ENCODE measurements around the gene MCM10. TPM values are rescaled to one million over a fixed set of nuclear protein-coding genes. Genes with fewer than 3 reads are reported as not detected.
"Not testable (repeated sequence)": the region's sequence is repeated elsewhere in the genome, so short reads cannot be mapped to it uniquely, and the experiment has no call there.

The MCM10 gene
- total and polyA plus RNA-seq, 4 donors: 4.4 to 5.4 (median 5.3) TPM

- no peaks in the 10 kb centered on the region for H3K9me3 ChIP-seq (ENCODE audit: control insufficient read depth, insufficient read depth, low read length)
- no peak overlapping the region for H3K27ac ChIP-seq (ENCODE audit: low read depth, low read length)
- H3K4me1 ChIP-seq (ENCODE audit: control insufficient read depth, insufficient read depth, low read length): no peaks in the 10 kb centered on the region
- no peaks in the 10 kb centered on the region for H3K27me3 ChIP-seq (ENCODE audit: control insufficient read depth, insufficient read depth, low read length)
- DNase-seq (ENCODE audit: low read depth in 4 of 6, low spot score in 6 of 6): no peak
- no peak overlapping the region for H3K4me3 ChIP-seq (ENCODE audit: low read depth, low read length)
- no peaks in the 10 kb centered on the region for H3K36me3 ChIP-seq (ENCODE audit: control insufficient read depth, insufficient read depth, low read length)
- WGBS (ENCODE audit: insufficient coverage): 50% methylated on average over 1 of the region's 8 CpGs
Measured at GRCh38 chr10:13225601-13226000, 64.2 kb downstream of the MCM10 start.

DNA sequence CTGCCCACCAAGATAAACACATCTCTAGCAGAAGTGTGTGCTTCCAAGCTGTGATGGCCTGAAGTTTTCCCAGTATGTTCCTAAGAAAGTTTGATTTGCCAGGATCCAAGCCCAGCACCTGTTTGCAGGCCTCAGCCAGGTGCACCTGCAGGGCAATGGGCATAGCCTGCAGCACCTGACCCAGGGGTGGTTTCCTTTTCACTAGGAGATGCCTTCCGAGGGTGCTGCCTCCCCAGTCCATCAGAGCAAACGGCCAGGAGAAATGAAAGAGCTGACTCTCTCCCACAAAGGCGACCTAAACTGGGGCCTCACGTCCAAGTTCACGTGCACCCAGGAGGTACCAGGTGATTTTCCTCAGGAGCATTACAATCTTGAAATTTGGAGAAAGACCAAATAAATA is 65.7 kb downstream of the MCM10 start:
- H3K27me3 ChIP-seq (ENCODE audit: control insufficient read depth, insufficient read depth, low read length): no peaks in the 10 kb centered on the region
- DNase-seq (ENCODE audit: low read depth in 4 of 6, low spot score in 6 of 6): no peak
- no peaks in the 10 kb centered on the region for H3K36me3 ChIP-seq (ENCODE audit: control insufficient read depth, insufficient read depth, low read length)
- no peaks in the 10 kb centered on the region for H3K4me1 ChIP-seq (ENCODE audit: control insufficient read depth, insufficient read depth, low read length)
- 90% methylated on average over 5 of the region's 5 CpGs for WGBS (ENCODE audit: insufficient coverage)
- no peak overlapping the region for H3K4me3 ChIP-seq (ENCODE audit: low read depth, low read length)
- H3K27ac ChIP-seq (ENCODE audit: low read depth, low read length): no peak overlapping the region
- no peaks in the 10 kb centered on the region for H3K9me3 ChIP-seq (ENCODE audit: control insufficient read depth, insufficient read depth, low read length)

GRCh38 chr10:13231190-13231589 is 69.8 kb downstream of the MCM10 start:
- 80% methylated on average over 8 of the region's 9 CpGs for WGBS (ENCODE audit: insufficient coverage)

DNA sequence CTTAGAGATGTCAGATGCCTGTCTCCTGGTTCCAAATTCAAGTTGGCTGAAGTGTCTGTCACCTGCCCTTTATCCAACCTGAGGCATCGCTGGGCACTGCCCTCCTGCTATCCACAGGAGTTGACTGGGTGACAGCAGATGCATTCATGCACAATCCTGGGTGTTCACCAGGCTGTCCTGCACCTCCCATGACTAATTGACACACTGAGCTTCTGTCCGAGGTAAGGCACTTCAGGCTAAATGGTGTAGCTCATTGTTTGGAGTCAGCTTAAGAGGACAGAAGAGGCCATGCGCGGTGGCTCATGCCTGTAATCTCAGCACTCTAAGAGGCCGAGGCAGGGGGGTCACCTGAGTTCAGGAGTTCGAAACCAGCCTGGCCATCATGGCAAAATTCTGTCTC is 70.5 kb downstream of the MCM10 start:
- Histone ChIP-seq H3K9me3 (ENCODE audit: control insufficient read depth, insufficient read depth, low read length) (no peaks in the 10 kb centered on the region), H3K27me3 (ENCODE audit: control insufficient read depth, insufficient read depth, low read length) (no peaks in the 10 kb centered on the region), H3K4me1 (ENCODE audit: control insufficient read depth, insufficient read depth, low read length) (peaks cover 11% of the 10 kb centered on the region), H3K4me3 (ENCODE audit: low read depth, low read length) (no peak overlapping the region), H3K36me3 (ENCODE audit: control insufficient read depth, insufficient read depth, low read length) (no peaks in the 10 kb centered on the region), H3K27ac (ENCODE audit: low read depth, low read length) (no peak overlapping the region)
- WGBS (ENCODE audit: insufficient coverage): 64% methylated on average over 5 of the region's 6 CpGs
- DNase-seq (ENCODE audit: low read depth in 4 of 6, low spot score in 6 of 6): no peak

More at GRCh38 chr10:13231190-13231589, 69.8 kb downstream of the MCM10 start:
- DNase-seq (ENCODE audit: low read depth in 4 of 6, low spot score in 6 of 6): no peak
- Histone ChIP-seq H3K27me3 (ENCODE audit: control insufficient read depth, insufficient read depth, low read length) (no peaks in the 10 kb centered on the region), H3K36me3 (ENCODE audit: control insufficient read depth, insufficient read depth, low read length) (no peaks in the 10 kb centered on the region), H3K9me3 (ENCODE audit: control insufficient read depth, insufficient read depth, low read length) (no peaks in the 10 kb centered on the region), H3K4me3 (ENCODE audit: low read depth, low read length) (no peak overlapping the region), H3K27ac (ENCODE audit: low read depth, low read length) (no peak overlapping the region), H3K4me1 (ENCODE audit: control insufficient read depth, insufficient read depth, low read length) (peaks cover 11% of the 10 kb centered on the region)

GRCh38 chr10:13233358-13233757 is 72.0 kb downstream of the MCM10 start:
- H3K27ac ChIP-seq (ENCODE audit: low read depth, low read length): no peak overlapping the region
- DNase-seq (ENCODE audit: low read depth in 4 of 6, low spot score in 6 of 6): no peak
- WGBS (ENCODE audit: insufficient coverage): 41% methylated on average over 9 of the region's 14 CpGs

GRCh38 chr10:13234172-13234571 is 72.8 kb downstream of the MCM10 start, which contains the start of gene UCMA:
UCMA (minus strand) TSS chr10:13234374; CDS start chr10:13234258, 116 bp downstream.
- 77% methylated on average over 9 of the region's 10 CpGs for WGBS (ENCODE audit: insufficient coverage)
- no peak for DNase-seq (ENCODE audit: low read depth in 4 of 6, low spot score in 6 of 6)

More at GRCh38 chr10:13233358-13233757, 72.0 kb downstream of the MCM10 start:
- H3K27me3 ChIP-seq (ENCODE audit: control insufficient read depth, insufficient read depth, low read length): no peaks in the 10 kb centered on the region
- peaks cover 11% of the 10 kb centered on the region for H3K4me1 ChIP-seq (ENCODE audit: control insufficient read depth, insufficient read depth, low read length)
- H3K36me3 ChIP-seq (ENCODE audit: control insufficient read depth, insufficient read depth, low read length): no peaks in the 10 kb centered on the region
- no peak overlapping the region for H3K4me3 ChIP-seq (ENCODE audit: low read depth, low read length)
- H3K9me3 ChIP-seq (ENCODE audit: control insufficient read depth, insufficient read depth, low read length): no peaks in the 10 kb centered on the region

GRCh38 chr10:13234736-13235135 is 73.4 kb downstream of the MCM10 start:
- not testable (repeated sequence) for H3K4me3 ChIP-seq (ENCODE audit: low read depth, low read length); H3K9me3 ChIP-seq (ENCODE audit: control insufficient read depth, insufficient read depth, low read length); H3K36me3 ChIP-seq (ENCODE audit: control insufficient read depth, insufficient read depth, low read length); H3K27me3 ChIP-seq (ENCODE audit: control insufficient read depth, insufficient read depth, low read length); H3K27ac ChIP-seq (ENCODE audit: low read depth, low read length); DNase-seq (ENCODE audit: low read depth in 4 of 6, low spot score in 6 of 6)
- WGBS (ENCODE audit: insufficient coverage): 80% methylated on average over 7 of the region's 13 CpGs
- H3K4me1 ChIP-seq (ENCODE audit: control insufficient read depth, insufficient read depth, low read length): peaks cover 11% of the 10 kb centered on the region

More at GRCh38 chr10:13234172-13234571, 72.8 kb downstream of the MCM10 start, which contains the start of gene UCMA:
- H3K4me1 ChIP-seq (ENCODE audit: control insufficient read depth, insufficient read depth, low read length): peaks cover 11% of the 10 kb centered on the region
- no peaks in the 10 kb centered on the region for H3K9me3 ChIP-seq (ENCODE audit: control insufficient read depth, insufficient read depth, low read length)
- H3K27ac ChIP-seq (ENCODE audit: low read depth, low read length): no peak within 1 kb of the TSS
- no peak within 1 kb of the TSS for H3K4me3 ChIP-seq (ENCODE audit: low read depth, low read length)
- no peaks in the 10 kb centered on the region for H3K27me3 ChIP-seq (ENCODE audit: control insufficient read depth, insufficient read depth, low read length)
- H3K36me3 ChIP-seq (ENCODE audit: control insufficient read depth, insufficient read depth, low read length): no peaks in the 10 kb centered on the region

- whole genome bisulfite sequencing (ENCODE audit: insufficient coverage): 97% methylated on average over 7 of the region's 8 CpGs
- Histone ChIP-seq H3K9me3 (ENCODE audit: control insufficient read depth, insufficient read depth, low read length) (no peaks in the 10 kb centered on the region), H3K4me3 (ENCODE audit: low read depth, low read length) (no peak overlapping the region), H3K36me3 (ENCODE audit: control insufficient read depth, insufficient read depth, low read length) (no peaks in the 10 kb centered on the region), H3K4me1 (ENCODE audit: control insufficient read depth, insufficient read depth, low read length) (peaks cover 11% of the 10 kb centered on the region), H3K27ac (ENCODE audit: low read depth, low read length) (no peak overlapping the region), H3K27me3 (ENCODE audit: control insufficient read depth, insufficient read depth, low read length) (no peaks in the 10 kb centered on the region)
- DNase-seq (ENCODE audit: low read depth in 4 of 6, low spot score in 6 of 6): no peak
Measured at GRCh38 chr10:13236638-13237037, 75.3 kb downstream of the MCM10 start.

DNA sequence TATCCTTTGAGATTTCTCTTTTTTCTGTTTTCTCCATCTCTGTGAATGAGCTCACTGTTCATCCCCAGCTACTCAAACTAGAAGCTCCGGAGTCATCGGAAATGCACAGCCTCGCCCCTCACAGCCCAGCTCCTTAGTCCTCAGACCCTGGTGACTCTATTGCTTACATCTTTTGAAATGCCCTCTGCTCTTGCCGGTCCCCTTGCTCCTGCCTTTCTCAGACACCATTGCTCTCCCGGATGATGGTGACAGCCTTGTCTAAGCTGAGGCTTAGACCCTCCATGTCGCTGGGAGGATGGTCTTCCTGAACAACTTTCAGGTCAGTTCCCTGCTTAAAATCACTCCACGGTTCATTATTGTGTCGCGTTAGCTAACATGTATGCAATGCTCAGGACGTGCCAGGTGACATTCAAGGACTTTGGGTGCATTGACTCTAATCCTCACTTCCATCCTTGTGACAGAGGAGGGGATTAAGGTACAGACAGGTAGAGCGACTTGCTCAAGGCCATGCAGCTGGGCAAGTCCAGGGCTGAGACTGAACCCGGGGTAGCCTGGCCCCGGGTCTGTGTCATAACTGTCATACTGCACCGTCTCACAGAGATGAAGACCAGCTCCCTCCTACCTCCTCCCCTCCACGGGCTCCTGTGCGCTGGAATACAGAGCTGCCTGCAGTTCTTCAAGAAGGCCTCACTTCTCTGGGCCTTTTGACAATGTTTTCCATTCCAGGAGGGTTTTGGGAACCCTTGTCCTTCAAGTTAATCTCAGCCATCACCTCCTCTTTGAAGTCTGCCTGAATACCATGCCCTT is 77.1 kb downstream of the MCM10 start:
- Histone ChIP-seq H3K4me1 (ENCODE audit: control insufficient read depth, insufficient read depth, low read length) (peaks cover 8% of the 10 kb centered on the region), H3K27me3 (ENCODE audit: control insufficient read depth, insufficient read depth, low read length) (no peaks in the 10 kb centered on the region), H3K9me3 (ENCODE audit: control insufficient read depth, insufficient read depth, low read length) (no peaks in the 10 kb centered on the region), H3K4me3 (ENCODE audit: low read depth, low read length) (no peak overlapping the region), H3K27ac (ENCODE audit: low read depth, low read length) (no peak overlapping the region), H3K36me3 (ENCODE audit: control insufficient read depth, insufficient read depth, low read length) (no peaks in the 10 kb centered on the region)
- no peak for DNase-seq (ENCODE audit: low read depth in 4 of 6, low spot score in 6 of 6)
- WGBS (ENCODE audit: insufficient coverage): 81% methylated on average over 13 of the region's 16 CpGs

DNA sequence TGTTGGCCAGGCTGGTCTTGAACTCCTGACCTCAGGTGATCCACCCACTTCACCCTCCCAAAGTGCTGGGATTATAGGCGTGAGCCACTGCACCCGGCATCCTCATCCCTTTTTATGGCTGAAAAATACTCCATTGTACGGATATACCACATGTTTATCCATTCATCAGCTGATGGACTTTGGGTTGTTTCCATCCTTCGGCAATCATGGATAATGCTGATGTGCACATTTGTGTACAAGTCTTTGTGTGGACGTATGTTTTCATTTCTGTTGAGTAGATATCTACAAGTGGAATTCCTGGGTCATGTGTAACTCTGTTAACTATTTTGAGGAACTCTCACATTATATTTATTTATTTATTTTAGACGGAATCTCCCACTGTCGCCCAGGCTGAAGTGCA is 78.6 kb downstream of the MCM10 start:
- WGBS (ENCODE audit: insufficient coverage): 100% methylated on average over 2 of the region's 7 CpGs
- no peak for DNase-seq (ENCODE audit: low read depth in 4 of 6, low spot score in 6 of 6)
- Histone ChIP-seq H3K27ac (ENCODE audit: low read depth, low read length) (no peak overlapping the region), H3K4me1 (ENCODE audit: control insufficient read depth, insufficient read depth, low read length) (no peaks in the 10 kb centered on the region), H3K36me3 (ENCODE audit: control insufficient read depth, insufficient read depth, low read length) (no peaks in the 10 kb centered on the region), H3K9me3 (ENCODE audit: control insufficient read depth, insufficient read depth, low read length) (no peaks in the 10 kb centered on the region), H3K4me3 (ENCODE audit: low read depth, low read length) (no peak overlapping the region), H3K27me3 (ENCODE audit: control insufficient read depth, insufficient read depth, low read length) (no peaks in the 10 kb centered on the region)
